ENCODE data around the gene DHX9. TPM values are rescaled to one million over a fixed set of nuclear protein-coding genes. Genes with fewer than 3 reads are reported as not detected.

DHX9 gene
- total and polyA plus RNA-seq, 9 of the 15 experiments (the other 6 are each of a cell fraction or from before 2014, with no cell fraction given), result 100 to 409 (median 294) TPM

DNA sequence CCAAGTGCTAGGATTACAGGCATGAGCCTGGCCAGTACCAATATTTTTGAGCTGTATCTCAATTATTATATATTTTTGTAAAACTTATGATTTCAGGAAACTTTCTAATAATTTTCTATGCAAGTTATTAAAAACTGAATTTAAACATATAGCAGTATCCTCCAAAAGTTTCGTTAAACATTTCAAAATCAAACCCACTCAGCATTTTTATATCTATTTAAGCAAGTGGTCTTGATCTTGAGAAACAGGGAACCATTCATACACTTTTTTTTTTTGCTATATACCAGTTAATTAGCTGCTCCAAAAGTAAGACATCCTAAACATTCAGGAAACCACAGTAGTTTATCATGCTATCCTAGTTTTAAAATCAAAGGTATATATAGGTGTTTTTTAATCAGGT is 91.8 kb downstream of the DHX9 start:
- no peak for ATAC-seq
- TF ChIP-seq MAFK (IDR thresholded peaks at IDR 0.05; ENCODE audit: low read length) (peak; percentile 62; the same call in 1 of the 2 replicates), MAFF (IDR thresholded peaks at IDR 0.05; ENCODE audit: low read length) (peak; percentile 51), NR4A1 (CRISPR knock-in tag; IDR thresholded peaks at IDR 0.05) (no peak), NR4A1 (tag; IDR thresholded peaks at IDR 0.05) (no peak), ZNF316 (IDR thresholded peaks at IDR 0.05) (peak; percentile 84), FOXA3 (CRISPR knock-in tag; conservative IDR thresholded peaks at IDR 0.05 in 1 of 2, IDR thresholded peaks at IDR 0.05 in 1 of 2) (no peak), EGR1 (conservative IDR thresholded peaks at IDR 0.05) (no peak), MAFG (tag; conservative IDR thresholded peaks at IDR 0.05) (peak; percentile 60; the same call in 1 of the 2 replicates), C11orf30 (IDR thresholded peaks at IDR 0.05; ENCODE audit: low read depth) (peak; percentile 75), ZNF347 (CRISPR knock-in tag; IDR thresholded peaks at IDR 0.05; ENCODE audit: low read depth) (no peak)
- CTCF ChIA-PET (ENCODE audit: low intra/inter-chr PET ratio), result no interaction called here
- H3K36me3 ChIP-seq (ENCODE audit: control insufficient read depth, insufficient read depth, low read length), result no peaks in the 10 kb centered on the region
- no peak overlapping the region for H3K27ac ChIP-seq (ENCODE audit: extremely low read depth, low read depth, low read length)
- intact Hi-C loops (cut with micrococcal nuclease) (no loop called here), in situ Hi-C loops (cut with MboI) (no loop called here)
- H2AFZ ChIP-seq (ENCODE audit: low read depth, low read length), result no peak overlapping the region
- POLR2A ChIA-PET, result no interaction called here
- H3K79me2 ChIP-seq (ENCODE audit: control insufficient read depth, insufficient read depth, low read length), result no peaks in the 10 kb centered on the region
- 11% methylated on average over 1 of the region's 1 CpG for WGBS (ENCODE audit: insufficient coverage, low coverage, missing lambda C conversion rate)
- DNase-seq (ENCODE audit: extremely low read depth in 1 of 4, low spot score in 3 of 4), result no peak
- H3K27me3 ChIP-seq (ENCODE audit: control insufficient read depth in 2 of 2, insufficient read depth in 2 of 2, low read length in 2 of 2), result no peaks in the 10 kb centered on the region
- H4K20me1 ChIP-seq (replicated peaks; ENCODE audit: control insufficient read depth, insufficient read depth, low read length), result no peaks in the 10 kb centered on the region
- H3K9me1 ChIP-seq (ENCODE audit: control insufficient read depth, insufficient read depth, low read length), result no peaks in the 10 kb centered on the region
- peaks cover 0 to 4% of the 10 kb centered on the region in 2 experiments; a peak in 1 of 5 replicates for H3K4me1 ChIP-seq (replicated peaks in 1 of 2; ENCODE audit: control insufficient read depth in 2 of 2, insufficient read depth in 2 of 2, low read length in 2 of 2)
- no TSS peak for BruUV-seq (replicated peaks)
- FAIRE-seq, result no peak
- H3K9ac ChIP-seq (ENCODE audit: insufficient read depth in 1 of 2, low read depth in 2 of 2, low read length in 2 of 2), result no peak overlapping the region
- no peak overlapping the region for H3K4me3 ChIP-seq
- H3K4me2 ChIP-seq (ENCODE audit: insufficient read depth, low read length), result no peak overlapping the region
- H3K9me3 ChIP-seq (replicated peaks; ENCODE audit: control insufficient read depth, insufficient read depth, low read depth, low read length), result no peaks in the 10 kb centered on the region; the same call in 1 of the 2 replicates

All from K562 (cell line).